ENCODE results near the gene DYSF. TPM values are rescaled to one million over a fixed set of nuclear protein-coding genes. Genes with fewer than 3 reads are reported as not detected.

Gene DYSF
- total RNA-seq, 1 donor from 2014 or later, result 4.2 TPM

DNA sequence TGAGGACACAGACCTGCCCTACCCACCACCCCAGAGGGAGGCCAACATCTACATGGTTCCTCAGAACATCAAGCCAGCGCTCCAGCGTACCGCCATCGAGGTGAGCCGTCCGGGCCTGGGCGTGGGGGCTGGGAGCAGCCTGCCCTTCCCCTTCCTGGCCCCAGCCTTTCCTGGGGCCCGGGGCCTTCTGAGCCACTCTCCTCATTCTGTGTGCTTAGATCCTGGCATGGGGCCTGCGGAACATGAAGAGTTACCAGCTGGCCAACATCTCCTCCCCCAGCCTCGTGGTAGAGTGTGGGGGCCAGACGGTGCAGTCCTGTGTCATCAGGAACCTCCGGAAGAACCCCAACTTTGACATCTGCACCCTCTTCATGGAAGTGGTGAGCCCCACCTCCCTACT, 157.9 kb downstream of the DYSF start:
- Mint-ChIP-seq H3K36me3 (no peaks in the 10 kb centered on the region), H3K4me1 (ENCODE audit: unreplicated experiment) (peaks cover 7% of the 10 kb centered on the region), H3K4me3 (no peak overlapping the region), H3K27me3 (peaks cover 12% of the 10 kb centered on the region), H3K9me3 (no peaks in the 10 kb centered on the region), H3K27ac (no peak overlapping the region)
- TF ChIP-seq CTCF (conservative IDR thresholded peaks at IDR 0.05), result no peak
- peak; percentile 60 for DNase-seq (ENCODE audit: extremely low spot score, unreplicated experiment)

DNA sequence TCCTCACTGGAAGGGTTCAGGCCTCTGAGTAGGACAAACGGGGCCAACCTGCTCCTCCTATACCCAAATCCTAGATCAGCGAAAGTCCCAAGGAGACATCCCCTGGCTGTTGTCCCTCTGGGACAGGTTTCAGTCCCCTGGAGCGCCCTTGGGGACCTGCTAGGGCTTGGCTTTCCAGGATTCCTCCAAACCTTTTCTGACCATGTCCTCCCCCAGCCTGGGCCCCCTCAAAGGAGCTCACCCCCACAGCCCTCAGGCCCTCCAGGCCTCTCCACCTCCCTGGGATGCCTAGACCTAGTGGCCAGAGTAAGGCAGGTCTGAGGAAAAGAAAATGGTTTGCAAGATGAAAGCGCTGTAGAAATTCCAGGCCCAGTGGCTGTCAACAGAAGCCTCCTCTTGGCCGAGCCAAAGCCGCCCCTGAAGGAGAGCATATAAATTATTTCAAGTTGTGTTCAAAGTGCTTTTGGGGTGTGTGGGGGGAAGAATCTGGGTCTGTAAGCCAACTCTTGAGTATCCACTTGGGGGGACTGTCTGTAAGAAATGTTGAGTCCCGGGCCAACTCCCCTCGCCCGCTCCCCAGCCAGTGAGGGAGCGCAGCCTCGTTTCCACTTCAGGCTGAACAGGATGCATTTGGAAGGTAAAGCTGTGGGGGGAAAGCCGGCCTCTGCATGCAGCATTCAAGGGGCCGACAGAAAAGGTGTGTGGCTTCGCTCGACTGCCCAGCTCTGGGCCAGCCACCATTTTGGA, 158.6 kb downstream of the DYSF start:
- H3K27ac Mint-ChIP-seq, result no peak overlapping the region
- DNase-seq (ENCODE audit: extremely low spot score, unreplicated experiment), result peak; percentile 57

DNA sequence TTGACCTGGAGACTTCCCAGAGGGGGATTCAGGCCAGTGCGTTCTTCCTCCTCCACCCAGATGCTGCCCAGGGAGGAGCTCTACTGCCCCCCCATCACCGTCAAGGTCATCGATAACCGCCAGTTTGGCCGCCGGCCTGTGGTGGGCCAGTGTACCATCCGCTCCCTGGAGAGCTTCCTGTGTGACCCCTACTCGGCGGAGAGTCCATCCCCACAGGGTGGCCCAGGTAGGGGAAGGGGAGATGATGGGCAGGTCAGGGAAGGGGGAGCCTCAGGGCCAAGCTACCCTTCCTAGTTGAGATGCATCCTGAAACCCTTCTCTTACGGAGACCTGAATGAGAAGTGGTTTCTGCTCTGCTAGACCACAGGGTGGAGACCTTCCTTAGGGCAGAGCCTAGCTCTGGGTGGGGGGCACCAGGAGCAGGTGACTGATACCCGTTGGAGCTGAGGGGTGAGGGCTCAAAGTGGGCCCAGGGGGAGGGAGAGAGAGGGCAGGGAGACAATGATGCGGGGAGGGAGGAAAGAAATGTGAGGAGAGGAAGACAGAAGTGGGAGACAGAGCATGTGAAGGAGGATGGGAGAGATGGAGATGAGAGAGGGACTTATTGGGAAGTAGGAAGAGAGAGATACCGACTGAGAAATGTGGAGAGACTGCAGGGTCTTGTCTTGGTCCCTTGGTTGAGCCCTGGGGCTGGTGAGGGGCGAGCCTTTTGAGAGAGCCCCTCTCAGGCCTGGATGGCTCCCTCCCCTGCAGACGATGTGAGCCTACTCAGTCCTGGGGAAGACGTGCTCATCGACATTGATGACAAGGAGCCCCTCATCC, 159.4 kb downstream of the DYSF start:
- peaks cover 1% of the 10 kb centered on the region for H3K27me3 Mint-ChIP-seq
- H3K4me3 Mint-ChIP-seq, result no peak overlapping the region
- TF ChIP-seq CTCF (conservative IDR thresholded peaks at IDR 0.05), result no peak
- H3K27ac Mint-ChIP-seq, result no peak overlapping the region
- DNase-seq (ENCODE audit: extremely low spot score, unreplicated experiment), result peak; percentile 56
- H3K36me3 Mint-ChIP-seq, result no peaks in the 10 kb centered on the region
- peaks cover 7% of the 10 kb centered on the region for H3K4me1 Mint-ChIP-seq (ENCODE audit: unreplicated experiment)
- no peaks in the 10 kb centered on the region for H3K9me3 Mint-ChIP-seq

More for the DNA sequence above, 158.6 kb downstream of the DYSF start:
- Mint-ChIP-seq H3K4me3 (no peak overlapping the region), H3K4me1 (ENCODE audit: unreplicated experiment) (peaks cover 7% of the 10 kb centered on the region), H3K36me3 (no peaks in the 10 kb centered on the region), H3K27me3 (peaks cover 10% of the 10 kb centered on the region), H3K9me3 (no peaks in the 10 kb centered on the region)
- TF ChIP-seq CTCF (conservative IDR thresholded peaks at IDR 0.05), result no peak

GRCh38 chr2:71613403-71613952, 160.1 kb downstream of the DYSF start:
- no peaks in the 10 kb centered on the region for H3K36me3 Mint-ChIP-seq
- H3K4me3 Mint-ChIP-seq, result no peak overlapping the region
- H3K4me1 Mint-ChIP-seq (ENCODE audit: unreplicated experiment), result peaks cover 7% of the 10 kb centered on the region
- no peak for DNase-seq (ENCODE audit: extremely low spot score, unreplicated experiment)
- TF ChIP-seq CTCF (conservative IDR thresholded peaks at IDR 0.05), result no peak
- no peaks in the 10 kb centered on the region for H3K27me3 Mint-ChIP-seq
- H3K27ac Mint-ChIP-seq, result no peak overlapping the region
- H3K9me3 Mint-ChIP-seq, result no peaks in the 10 kb centered on the region

DNA sequence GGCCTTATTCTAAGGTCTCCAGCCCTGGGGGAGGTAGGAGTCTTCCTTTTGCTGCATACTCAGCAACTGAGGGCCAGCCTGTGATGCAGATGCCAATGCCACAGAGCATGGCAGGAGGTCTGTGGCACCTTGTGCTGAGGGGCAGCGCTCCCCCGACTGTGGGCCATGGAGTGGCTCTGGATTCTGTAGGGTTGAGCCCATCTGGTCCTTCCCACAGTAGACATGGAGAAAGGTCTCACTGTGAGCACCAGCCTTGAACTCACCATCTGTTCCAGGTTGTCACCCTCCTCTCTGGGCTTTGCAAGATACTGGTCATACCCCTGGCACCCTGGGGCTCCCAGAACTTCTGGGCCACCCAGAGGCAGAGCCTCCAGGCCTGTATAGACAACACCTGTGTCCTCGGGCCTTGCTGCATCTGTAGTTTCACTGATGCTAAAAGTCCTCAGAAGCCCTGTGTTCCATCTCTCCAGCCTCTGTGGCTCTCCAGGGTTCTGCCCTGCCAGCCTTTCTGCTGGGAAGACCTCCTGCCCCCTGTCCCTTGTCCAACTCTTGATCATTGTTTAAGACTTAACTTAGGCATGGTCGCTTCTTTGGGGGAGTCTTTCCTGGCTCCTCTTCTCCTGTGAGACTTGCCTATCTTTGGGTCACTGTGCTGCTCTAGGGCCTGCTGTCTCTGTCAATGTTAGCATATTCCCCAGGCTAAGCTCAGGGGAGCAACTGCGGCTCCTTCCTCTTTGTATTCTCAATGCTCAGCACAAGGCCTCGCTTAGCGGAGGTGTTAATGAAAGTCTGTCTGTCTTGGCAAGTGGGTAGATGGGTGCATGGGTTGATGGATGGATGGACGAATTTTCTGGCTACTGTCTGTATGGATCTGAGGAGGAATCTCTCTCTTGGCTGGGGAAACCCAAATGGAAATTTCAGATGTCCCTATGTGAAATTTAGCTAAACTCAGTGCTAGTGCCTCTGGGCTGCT, 160.9 kb downstream of the DYSF start:
- Mint-ChIP-seq H3K27ac (no peak overlapping the region), H3K36me3 (no peaks in the 10 kb centered on the region)

More for the DNA sequence above, 160.9 kb downstream of the DYSF start:
- no peak overlapping the region for H3K4me3 Mint-ChIP-seq
- no peaks in the 10 kb centered on the region for H3K27me3 Mint-ChIP-seq
- peak; percentile 34 for DNase-seq (ENCODE audit: extremely low spot score, unreplicated experiment)
- H3K9me3 Mint-ChIP-seq, result no peaks in the 10 kb centered on the region
- peaks cover 7% of the 10 kb centered on the region for H3K4me1 Mint-ChIP-seq (ENCODE audit: unreplicated experiment)
- no peak for TF ChIP-seq CTCF (conservative IDR thresholded peaks at IDR 0.05)

Data from type B pancreatic cell (in vitro differentiated cells).